ACC112 (cell line): ENCODE data around the gene STXBP3.
A peak's percentile ranks its signal among the peaks of the same experiment; 100 is the strongest.

Experiments
- H2AFZ ChIP-seq: fragments of 200-600 bp; sonication (generic); one replicate; pipeline ENCODE4 v1.6.0; 2017; ENCODE audit warnings: antibody characterized with exemption, low read length; ENCODE audit not compliant: unreplicated experiment
- H3K27ac ChIP-seq: fragments of 200-600 bp; sonication (generic); 2 replicates; pipeline ENCODE4 v1.5.1; 2014; ENCODE audit warnings: low read depth, mild to moderate bottlenecking, antibody characterized with exemption, low read length, moderate library complexity
- H3K27me3 ChIP-seq: fragments of 200-600 bp; sonication (generic); 2 replicates; pipeline ENCODE4 v1.6.1; 2014; ENCODE audit warnings: mild to moderate bottlenecking, antibody characterized with exemption, low read length, moderate library complexity, mixed read lengths; ENCODE audit not compliant: insufficient read depth
- H3K36me3 ChIP-seq: fragments of 200-600 bp; sonication (generic); 2 replicates; pipeline ENCODE4 v1.6.1; 2016; ENCODE audit warnings: mild to moderate bottlenecking, antibody characterized with exemption, low read length, moderate library complexity, mixed read lengths; ENCODE audit not compliant: insufficient read depth
- H3K4me1 ChIP-seq: fragments of 200-600 bp; sonication (generic); one replicate; pipeline ENCODE4 v1.6.1; 2016; ENCODE audit warnings: low read length, mixed read lengths; ENCODE audit not compliant: insufficient read depth, unreplicated experiment, control insufficient read depth
- H3K4me3 ChIP-seq: fragments of 200-600 bp; sonication (generic); 2 replicates; pipeline ENCODE4 v1.5.1; 2014; ENCODE audit warnings: mild to moderate bottlenecking, low read depth, low read length
- H3K79me2 ChIP-seq: fragments of 200-600 bp; sonication (generic); one replicate; pipeline ENCODE4 v1.6.0; 2016; ENCODE audit warnings: low read length; ENCODE audit not compliant: control insufficient read depth, unreplicated experiment, insufficient read depth

The STXBP3 gene

GRCh38 chr1:108715932-108716331 is 30.5 kb upstream of the STXBP3 start:
- H3K79me2 ChIP-seq: no peaks in the 10 kb centered on the region
- peaks cover 29% of the 10 kb centered on the region for H3K4me1 ChIP-seq
- H3K4me3 ChIP-seq: no peak overlapping the region
- H2AFZ ChIP-seq: no peak overlapping the region
- no peak overlapping the region for H3K27ac ChIP-seq
- no peaks in the 10 kb centered on the region for H3K27me3 ChIP-seq
- no peaks in the 10 kb centered on the region for H3K36me3 ChIP-seq

GRCh38 chr1:108716437-108717230 is 29.8 kb upstream of the STXBP3 start:
- Histone ChIP-seq H3K36me3 (no peaks in the 10 kb centered on the region), H3K27me3 (no peaks in the 10 kb centered on the region), H3K27ac (no peak overlapping the region), H2AFZ (no peak overlapping the region), H3K4me1 (peaks cover 33% of the 10 kb centered on the region), H3K79me2 (no peaks in the 10 kb centered on the region), H3K4me3 (no peak overlapping the region)

GRCh38 chr1:108717774-108718316 is 28.6 kb upstream of the STXBP3 start:
- Histone ChIP-seq H3K79me2 (no peaks in the 10 kb centered on the region), H3K36me3 (no peaks in the 10 kb centered on the region), H2AFZ (no peak overlapping the region), H3K4me1 (peaks cover 44% of the 10 kb centered on the region), H3K4me3 (no peak overlapping the region), H3K27me3 (no peaks in the 10 kb centered on the region), H3K27ac (no peak overlapping the region)

GRCh38 chr1:108718927-108719655 is 27.4 kb upstream of the STXBP3 start:
- H3K27ac ChIP-seq: peak overlapping the region; percentile 90
- no peaks in the 10 kb centered on the region for H3K36me3 ChIP-seq
- H3K4me3 ChIP-seq: no peak overlapping the region; the same call in 1 of the 2 replicates
- H3K4me1 ChIP-seq: peaks cover 50% of the 10 kb centered on the region
- no peaks in the 10 kb centered on the region for H3K27me3 ChIP-seq
- H3K79me2 ChIP-seq: no peaks in the 10 kb centered on the region
- no peak overlapping the region for H2AFZ ChIP-seq

- Histone ChIP-seq H2AFZ (no peak overlapping the region), H3K27me3 (no peaks in the 10 kb centered on the region), H3K4me1 (peaks cover 50% of the 10 kb centered on the region), H3K27ac (peak overlapping the region; percentile 90), H3K4me3 (peak overlapping the region; percentile 7; the same call in 1 of the 2 replicates), H3K79me2 (no peaks in the 10 kb centered on the region), H3K36me3 (no peaks in the 10 kb centered on the region)
These were observed 26.6 kb upstream of the STXBP3 start for GRCh38 chr1:108719656-108720435.

- Histone ChIP-seq H3K79me2 (no peaks in the 10 kb centered on the region), H2AFZ (peak overlapping the region; percentile 60), H3K27me3 (no peaks in the 10 kb centered on the region), H3K27ac (peak overlapping the region; percentile 19), H3K4me3 (peak overlapping the region; percentile 53), H3K36me3 (no peaks in the 10 kb centered on the region), H3K4me1 (peaks cover 45% of the 10 kb centered on the region)
These were observed 24.2 kb upstream of the STXBP3 start for GRCh38 chr1:108722292-108722691.

- Histone ChIP-seq H3K4me3 (no peak overlapping the region), H3K27me3 (no peaks in the 10 kb centered on the region), H2AFZ (no peak overlapping the region), H3K4me1 (peaks cover 22% of the 10 kb centered on the region), H3K79me2 (no peaks in the 10 kb centered on the region), H3K36me3 (no peaks in the 10 kb centered on the region), H3K27ac (no peak overlapping the region)
These were observed 20.6 kb upstream of the STXBP3 start for GRCh38 chr1:108725906-108726305.

- H3K4me1 ChIP-seq: peaks cover 6% of the 10 kb centered on the region
- no peaks in the 10 kb centered on the region for H3K36me3 ChIP-seq
These were observed 18.0 kb upstream of the STXBP3 start for GRCh38 chr1:108728327-108728923.

GRCh38 chr1:108729481-108729880 is 17.0 kb upstream of the STXBP3 start:
- Histone ChIP-seq H3K4me1 (peaks cover 6% of the 10 kb centered on the region), H3K4me3 (no peak overlapping the region), H3K36me3 (no peaks in the 10 kb centered on the region)

More at GRCh38 chr1:108728327-108728923, 18.0 kb upstream of the STXBP3 start:
- Histone ChIP-seq H3K27me3 (no peaks in the 10 kb centered on the region), H3K79me2 (no peaks in the 10 kb centered on the region), H3K27ac (no peak overlapping the region), H2AFZ (no peak overlapping the region), H3K4me3 (no peak overlapping the region)

GRCh38 chr1:108732398-108732797 is 14.1 kb upstream of the STXBP3 start:
- Histone ChIP-seq H3K36me3 (no peaks in the 10 kb centered on the region), H3K27ac (no peak overlapping the region)

More at GRCh38 chr1:108729481-108729880, 17.0 kb upstream of the STXBP3 start:
- Histone ChIP-seq H2AFZ (no peak overlapping the region), H3K27me3 (no peaks in the 10 kb centered on the region), H3K27ac (no peak overlapping the region), H3K79me2 (no peaks in the 10 kb centered on the region)

More at GRCh38 chr1:108732398-108732797, 14.1 kb upstream of the STXBP3 start:
- H3K27me3 ChIP-seq: no peaks in the 10 kb centered on the region
- H3K4me1 ChIP-seq: peaks cover 6% of the 10 kb centered on the region
- no peak overlapping the region for H2AFZ ChIP-seq
- H3K79me2 ChIP-seq: no peaks in the 10 kb centered on the region
- H3K4me3 ChIP-seq: no peak overlapping the region
